RWPE1 (cell line): ENCODE data around the gene TRA2B.
A peak's percentile ranks its signal among the peaks of the same experiment; 100 is the strongest.

Source experiments
- CTCF ChIA-PET: fragments of 350-600 bp; sonication (Branson Sonifier 250); formaldehyde crosslinking; extraction: SDS; loops from one replicate; lab custom pipeline; 2021; lab: Yijun Ruan, JAX
- POLR2A ChIA-PET: fragments of 400-600 bp; formaldehyde crosslinking; extraction: SDS; loops from one replicate; lab custom pipeline; 2020; ENCODE audit warnings: antibody characterized with exemption; ENCODE audit not compliant: low non-redundant PET; lab: Yijun Ruan, JAX
- DNase-seq: peaks from one replicate; pipeline ENCODE4 v3.0.0; 2012; ENCODE audit warnings: low spot score
- H3K27ac ChIP-seq: fragments of 450-650 bp; 2 replicates; pipeline ENCODE4 v1.5.1; 2017
- CTCF ChIP-seq: fragments of 450-650 bp; conservative IDR thresholded peaks from 2 replicates; pipeline ENCODE4 v1.5.1; 2017; ENCODE audit warnings: low read depth, mild to moderate bottlenecking

The TRA2B gene

GRCh38 chr3:185958626-185959025 lies 20.8 kb upstream of the TRA2B start:
- POLR2A ChIA-PET = no interaction called here
- TF ChIP-seq CTCF = no peak
- DNase-seq = no peak
- CTCF ChIA-PET = interaction anchor here (2.6 kb wide), 1 partner anchor 15 kb away, joined by 13 read pairs; no protein-coding TSS in a partner anchor
- peak overlapping the region; percentile 84; the same call in 1 of the 2 replicates for H3K27ac ChIP-seq

GRCh38 chr3:185956244-185956643 lies 18.4 kb upstream of the TRA2B start:
- DNase-seq = no peak
- CTCF ChIA-PET = interaction anchor here (1.3 kb wide), 1 partner anchor 13 kb away, joined by 7 read pairs; no protein-coding TSS in a partner anchor

GRCh38 chr3:185954366-185954723 lies 16.5 kb upstream of the TRA2B start:
- H3K27ac ChIP-seq = no peak overlapping the region
- CTCF ChIA-PET = interaction anchor here (0.7 to 3.6 kb wide), 3 partner anchors 11 to 1573 kb away, joined by 3 to 36 read pairs (median 3); no protein-coding TSS in a partner anchor
- no peak for DNase-seq
- POLR2A ChIA-PET = no interaction called here
- no peak for TF ChIP-seq CTCF

More at GRCh38 chr3:185956244-185956643, 18.4 kb upstream of the TRA2B start:
- no peak for TF ChIP-seq CTCF
- POLR2A ChIA-PET = no interaction called here
- no peak overlapping the region for H3K27ac ChIP-seq

- POLR2A ChIA-PET = no interaction called here
- CTCF ChIA-PET = no interaction called here
- TF ChIP-seq CTCF = no peak
Observed at GRCh38 chr3:185950728-185951127, 12.9 kb upstream of the TRA2B start.

GRCh38 chr3:185949515-185949914 lies 11.7 kb upstream of the TRA2B start:
- TF ChIP-seq CTCF = no peak
- no peak for DNase-seq
- POLR2A ChIA-PET = no interaction called here
- CTCF ChIA-PET = interaction anchor here (0.6 kb wide), 1 partner anchor 28 kb away, joined by 4 read pairs; no protein-coding TSS in a partner anchor
- no peak overlapping the region for H3K27ac ChIP-seq

More at GRCh38 chr3:185950728-185951127, 12.9 kb upstream of the TRA2B start:
- H3K27ac ChIP-seq = no peak overlapping the region
- DNase-seq = peak; percentile 52

GRCh38 chr3:185948292-185948691 lies 10.5 kb upstream of the TRA2B start:
- ChIA-PET POLR2A (no interaction called here), CTCF (no interaction called here)
- no peak for DNase-seq
- no peak overlapping the region for H3K27ac ChIP-seq
- TF ChIP-seq CTCF = no peak
